ENCODE data around the gene ATP8A1.
"Not testable (repeated sequence)": the region's sequence is repeated elsewhere in the genome, so short reads cannot be mapped to it uniquely, and the experiment has no call there.

Gene ATP8A1

DNA sequence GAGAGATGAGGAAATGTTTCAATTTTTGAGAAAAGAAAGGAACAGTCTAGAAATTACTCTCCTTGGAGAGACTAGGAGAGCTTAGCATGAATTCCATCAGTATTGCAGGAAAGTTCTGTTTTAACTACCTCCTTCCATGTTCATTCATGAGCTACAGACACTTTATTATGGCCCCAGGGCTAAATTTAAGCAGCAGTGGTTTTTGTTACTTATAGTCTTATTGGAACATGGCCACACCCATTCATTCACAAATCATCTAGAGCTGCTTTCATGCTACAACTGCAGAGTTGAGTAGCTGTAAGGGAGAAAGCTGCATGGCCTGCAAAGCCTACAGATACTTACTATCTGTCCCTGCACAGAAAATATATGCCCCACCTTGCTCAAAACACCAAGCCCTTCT is 178.0 kb downstream of the ATP8A1 start:
- in situ Hi-C loops (cut with MboI; ENCODE audit: low sequenced_read_pairs) = no loop called here

GRCh38 chr4:42478509-42478908 is 178.4 kb downstream of the ATP8A1 start:
- in situ Hi-C loops (cut with MboI; ENCODE audit: low sequenced_read_pairs) = no loop called here

DNA sequence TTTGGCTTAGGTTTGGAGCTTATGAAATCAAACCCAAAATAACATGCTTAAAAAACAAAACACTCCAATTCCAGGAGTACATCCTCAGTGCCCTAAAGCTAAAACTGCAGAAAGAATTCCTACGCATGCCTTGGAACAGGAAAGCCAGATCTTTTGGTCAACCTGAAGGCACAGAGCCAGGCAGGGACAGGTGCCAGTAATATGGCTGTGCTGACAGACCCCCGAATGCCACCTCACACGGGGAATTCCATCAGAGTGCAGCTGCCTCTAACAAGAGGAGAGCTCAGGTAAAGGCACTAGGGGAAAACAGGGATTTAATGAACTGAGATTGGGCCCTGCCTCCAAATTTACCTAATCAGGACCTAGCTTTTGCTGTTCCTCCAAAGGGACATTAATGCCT is 182.5 kb downstream of the ATP8A1 start:
- in situ Hi-C loops (cut with MboI; ENCODE audit: low sequenced_read_pairs) = no loop called here

- in situ Hi-C loops (cut with MboI; ENCODE audit: low sequenced_read_pairs) = no loop called here
Observed at GRCh38 chr4:42473071-42473684, 183.7 kb downstream of the ATP8A1 start.

DNA sequence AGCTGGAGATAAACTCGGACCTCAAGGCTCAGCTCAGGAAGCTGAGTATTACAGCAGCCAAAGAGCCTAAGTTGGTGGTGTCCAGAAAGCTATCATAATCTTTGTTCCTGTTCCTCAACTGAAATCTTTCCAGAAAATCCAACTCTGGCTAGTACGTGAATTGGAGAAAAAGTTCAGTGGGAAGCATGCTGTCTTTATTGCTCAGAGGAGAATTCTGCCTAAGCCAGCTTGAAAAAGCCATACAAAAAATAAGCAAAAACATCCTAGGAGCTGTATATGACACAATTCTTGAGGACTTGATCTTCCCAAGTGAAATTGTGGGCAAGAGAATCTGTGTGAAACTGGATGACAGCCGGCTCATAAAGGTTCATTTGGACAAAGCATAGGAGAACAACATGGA is 185.0 kb downstream of the ATP8A1 start:
- in situ Hi-C loops (cut with MboI; ENCODE audit: low sequenced_read_pairs) = no loop called here

DNA sequence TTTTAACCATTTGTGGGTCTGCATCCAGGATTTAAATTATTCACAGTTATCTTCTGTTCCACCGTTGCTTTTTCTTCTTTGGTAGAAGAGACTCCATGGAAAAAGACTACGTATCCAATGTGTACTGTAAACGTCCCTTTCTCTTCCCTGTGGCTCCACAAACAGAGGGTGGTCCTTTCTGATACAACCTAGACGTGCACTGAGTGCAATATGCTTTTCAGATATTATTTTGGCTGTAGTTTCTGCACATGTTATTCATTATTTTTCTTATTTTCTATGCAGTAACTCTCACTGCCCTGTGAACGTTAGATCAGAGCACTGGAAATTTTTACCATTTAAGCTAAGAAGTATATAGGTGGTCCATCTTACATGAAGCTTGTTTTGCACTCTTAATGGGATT is 186.9 kb downstream of the ATP8A1 start:
- in situ Hi-C loops (cut with MboI; ENCODE audit: low sequenced_read_pairs) = no loop called here

- in situ Hi-C loops (cut with MboI; ENCODE audit: low sequenced_read_pairs) = not testable (repeated sequence)
Observed at GRCh38 chr4:42467777-42468176, 189.1 kb downstream of the ATP8A1 start.

- in situ Hi-C loops (cut with MboI; ENCODE audit: low sequenced_read_pairs) = no loop called here
Observed at GRCh38 chr4:42466273-42466844, 190.5 kb downstream of the ATP8A1 start.

DNA sequence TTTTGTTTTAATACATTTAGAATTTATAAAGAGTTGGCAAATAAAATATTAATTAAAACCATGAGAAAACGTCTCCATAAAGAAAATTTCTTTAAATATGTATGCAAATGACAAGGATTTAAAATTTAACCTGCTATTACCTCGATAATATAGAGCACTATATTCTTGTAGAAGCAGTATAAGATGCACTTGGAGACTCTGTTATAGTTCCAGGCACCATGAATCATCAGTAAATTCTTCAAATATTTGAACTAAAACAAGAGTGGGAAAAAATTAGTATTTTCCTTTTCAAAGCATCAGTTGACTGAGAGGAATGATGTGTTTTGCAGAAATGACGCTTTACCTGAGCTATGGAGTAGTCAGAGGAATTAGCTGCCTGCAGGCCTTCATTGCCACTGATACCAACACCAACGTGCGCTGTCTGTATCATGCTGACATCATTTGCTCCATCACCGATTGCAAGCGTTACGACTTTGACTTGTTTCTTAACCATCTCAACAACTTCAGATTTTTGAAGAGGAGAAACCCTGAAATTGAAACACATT is 192.3 kb downstream of the ATP8A1 start:
- in situ Hi-C loops (cut with MboI; ENCODE audit: low sequenced_read_pairs) = no loop called here

DNA sequence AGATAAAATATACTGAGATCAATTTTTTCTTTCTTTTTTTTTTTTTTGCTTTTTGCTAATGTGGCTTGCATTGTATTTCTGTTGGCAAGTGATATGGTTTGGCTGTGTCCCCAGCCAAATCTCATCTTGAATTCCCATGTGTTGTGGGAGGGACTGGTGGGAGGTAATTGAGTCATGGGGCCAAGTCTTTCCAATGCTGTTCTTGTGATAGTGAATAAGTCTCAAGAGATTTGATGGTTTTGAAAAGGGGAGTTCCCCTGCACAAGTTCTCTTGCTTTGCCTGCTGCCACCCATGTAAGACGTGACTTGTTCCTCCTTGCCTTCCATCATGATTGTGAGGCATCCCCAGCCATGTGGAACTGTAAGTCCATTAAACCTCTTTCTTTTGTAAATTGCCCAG is 195.7 kb downstream of the ATP8A1 start:
- in situ Hi-C loops (cut with MboI; ENCODE audit: low sequenced_read_pairs) = not testable (repeated sequence)

DNA sequence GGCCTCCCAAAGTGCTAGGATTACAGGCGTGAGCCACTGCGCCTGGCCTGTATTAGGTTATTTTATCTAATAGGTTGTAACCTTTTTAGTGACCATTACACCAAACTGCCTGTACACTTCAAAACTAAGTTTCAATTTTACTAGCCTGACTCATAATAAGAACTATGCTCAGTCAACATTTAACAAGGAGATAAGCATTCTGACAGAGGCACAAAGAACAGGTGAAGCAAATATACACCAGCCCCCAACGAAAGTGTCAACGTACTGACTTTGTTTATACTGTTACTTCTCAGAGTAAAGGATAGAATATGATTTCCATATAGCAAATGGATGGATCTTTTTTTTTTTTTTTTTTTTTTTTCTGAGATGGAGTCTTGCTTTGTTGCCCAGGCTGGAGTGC is 196.9 kb downstream of the ATP8A1 start:
- in situ Hi-C loops (cut with MboI; ENCODE audit: low sequenced_read_pairs) = no loop called here

DNA sequence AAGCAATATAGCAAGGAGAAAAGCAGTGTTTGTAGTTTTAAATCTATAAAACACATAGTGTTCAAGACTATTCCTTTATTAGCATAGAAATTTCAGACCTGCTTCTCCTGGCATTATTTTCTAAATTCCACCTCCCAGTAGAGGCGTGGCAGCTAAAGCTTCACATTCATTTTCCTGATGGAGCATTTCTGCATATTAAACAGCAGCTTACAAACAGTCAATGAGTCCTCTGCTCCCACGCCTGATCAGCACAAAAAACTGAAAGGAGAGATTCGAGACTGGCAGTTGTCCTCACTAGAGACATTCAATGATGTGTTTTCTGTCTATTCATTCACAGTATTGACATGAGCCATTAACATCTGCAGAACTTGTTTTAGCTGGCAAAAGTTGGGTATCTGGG is 198.2 kb downstream of the ATP8A1 start:
- in situ Hi-C loops (cut with MboI; ENCODE audit: low sequenced_read_pairs) = no loop called here

DNA sequence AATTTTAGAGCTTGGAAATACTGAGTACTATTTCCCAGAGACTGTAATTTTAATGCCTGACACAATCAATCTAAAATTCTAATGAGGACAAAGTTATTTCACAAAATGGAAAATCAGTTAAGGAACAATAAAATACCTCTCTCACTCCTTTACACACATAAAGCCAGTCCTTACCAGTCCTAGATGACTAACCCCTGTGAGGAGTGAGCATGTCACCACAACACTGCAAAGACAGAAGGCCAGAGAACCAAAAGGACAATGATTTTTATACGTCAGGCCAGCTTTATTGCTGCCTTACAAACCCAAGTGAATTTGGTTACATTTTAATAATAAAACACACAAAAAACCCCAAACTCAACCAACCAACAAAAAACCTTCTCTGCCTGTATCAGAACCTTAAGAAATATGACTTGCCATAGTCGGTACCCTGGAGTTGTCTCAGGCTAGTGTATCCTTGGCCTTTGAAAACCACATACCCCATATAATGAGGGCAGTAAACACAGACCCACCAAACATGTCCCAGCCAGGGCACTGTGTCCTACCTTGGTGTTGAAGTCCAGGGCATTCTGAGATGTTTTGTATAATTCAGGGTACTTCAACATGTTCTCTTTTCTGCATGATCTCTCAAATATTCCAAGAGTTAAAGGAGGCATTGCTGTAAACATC is 202.0 kb downstream of the ATP8A1 start:
- in situ Hi-C loops (cut with MboI; ENCODE audit: low sequenced_read_pairs) = no loop called here

DNA sequence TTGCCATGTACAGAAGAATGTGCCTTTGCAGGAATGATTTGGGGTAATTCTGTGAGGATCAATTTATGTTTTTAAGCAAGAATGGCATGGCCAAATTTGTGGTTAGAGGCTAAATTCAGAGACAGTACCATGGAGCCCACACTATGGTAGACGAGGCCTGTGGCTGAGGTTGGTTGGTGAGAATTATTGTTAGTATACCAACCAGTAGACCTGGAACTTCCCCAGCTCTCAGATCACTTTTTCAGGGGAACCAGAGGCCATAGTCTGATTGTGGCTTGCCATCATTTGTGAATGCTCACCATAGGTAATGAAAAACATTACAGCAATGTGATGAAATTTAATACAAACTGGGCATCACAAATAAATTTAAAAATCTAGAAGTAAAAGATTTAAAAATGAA is 203.3 kb downstream of the ATP8A1 start:
- in situ Hi-C loops (cut with MboI; ENCODE audit: low sequenced_read_pairs) = no loop called here

DNA sequence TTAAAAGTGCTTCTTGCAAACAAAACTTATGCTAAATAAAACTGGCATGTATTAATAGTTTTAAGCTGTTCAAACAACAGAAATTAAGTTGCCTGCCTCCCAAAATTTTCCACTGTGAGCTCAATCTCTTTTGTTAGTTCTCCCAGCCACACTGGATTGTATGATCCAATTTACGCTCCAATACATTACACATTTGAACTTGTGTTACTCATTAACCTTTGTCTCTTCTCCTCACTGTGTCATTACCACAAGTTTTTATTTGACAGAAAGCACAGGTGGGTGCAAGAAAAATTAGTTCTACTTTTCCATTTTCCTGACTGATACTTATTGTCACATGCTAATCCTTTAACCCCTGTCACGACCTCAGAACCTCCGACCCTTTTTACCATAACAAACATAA is 204.1 kb downstream of the ATP8A1 start:
- in situ Hi-C loops (cut with MboI; ENCODE audit: low sequenced_read_pairs) = no loop called here

- in situ Hi-C loops (cut with MboI; ENCODE audit: low sequenced_read_pairs) = no loop called here
Observed at GRCh38 chr4:42446823-42447222, 210.1 kb downstream of the ATP8A1 start.

- in situ Hi-C loops (cut with MboI; ENCODE audit: low sequenced_read_pairs) = no loop called here
Observed at GRCh38 chr4:42445038-42445437, 211.9 kb downstream of the ATP8A1 start.

DNA sequence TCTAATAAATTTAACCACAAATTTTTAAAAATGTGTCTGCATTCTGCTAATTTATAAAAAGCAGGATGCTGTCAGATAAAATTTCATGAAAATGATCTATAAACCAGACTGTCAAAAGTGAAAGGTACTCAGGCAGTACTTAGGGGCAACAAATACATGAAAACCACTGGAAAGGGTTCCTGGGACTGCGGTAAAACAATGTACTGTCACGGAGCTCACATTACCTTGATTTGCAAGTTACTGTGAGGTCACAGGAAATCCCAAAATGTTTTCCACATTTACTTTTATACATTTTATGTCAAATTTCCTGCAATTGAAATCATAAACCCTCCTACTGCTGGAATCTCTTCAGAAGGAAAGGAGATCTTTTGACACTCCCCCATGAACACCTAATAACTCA is 214.3 kb downstream of the ATP8A1 start:
- in situ Hi-C loops (cut with MboI; ENCODE audit: low sequenced_read_pairs) = no loop called here

- in situ Hi-C loops (cut with MboI; ENCODE audit: low sequenced_read_pairs) = no loop called here
Observed at GRCh38 chr4:42440083-42440482, 216.8 kb downstream of the ATP8A1 start.

GRCh38 chr4:42436928-42437565 is 219.9 kb downstream of the ATP8A1 start:
- in situ Hi-C loops (cut with MboI; ENCODE audit: low sequenced_read_pairs) = no loop called here

- in situ Hi-C loops (cut with MboI; ENCODE audit: low sequenced_read_pairs) = no loop called here
Observed at GRCh38 chr4:42428036-42428435, 228.9 kb downstream of the ATP8A1 start.
